HG03571 (cell line): ENCODE data around the gene ALOX12.
"Not testable (repeated sequence)": the region's sequence is repeated elsewhere in the genome, so short reads cannot be mapped to it uniquely, and the experiment has no call there.

Experiments used
- ATAC-seq: cut with Tn5 transposase; IDR thresholded peaks from one replicate; pipeline ENCODE4 v1.9.1; 2021; ENCODE audit not compliant: unreplicated experiment

The ALOX12 gene

GRCh38 chr17:7043182-7043496, 47.3 kb downstream of the ALOX12 start:
- no peak for ATAC-seq

GRCh38 chr17:7043497-7044198, 47.8 kb downstream of the ALOX12 start, which contains the start of gene SLC16A11:
Gene SLC16A11 (minus strand): TSS chr17:7044092. CDS start chr17:7043513, 579 bp downstream.
- ATAC-seq: no peak

DNA sequence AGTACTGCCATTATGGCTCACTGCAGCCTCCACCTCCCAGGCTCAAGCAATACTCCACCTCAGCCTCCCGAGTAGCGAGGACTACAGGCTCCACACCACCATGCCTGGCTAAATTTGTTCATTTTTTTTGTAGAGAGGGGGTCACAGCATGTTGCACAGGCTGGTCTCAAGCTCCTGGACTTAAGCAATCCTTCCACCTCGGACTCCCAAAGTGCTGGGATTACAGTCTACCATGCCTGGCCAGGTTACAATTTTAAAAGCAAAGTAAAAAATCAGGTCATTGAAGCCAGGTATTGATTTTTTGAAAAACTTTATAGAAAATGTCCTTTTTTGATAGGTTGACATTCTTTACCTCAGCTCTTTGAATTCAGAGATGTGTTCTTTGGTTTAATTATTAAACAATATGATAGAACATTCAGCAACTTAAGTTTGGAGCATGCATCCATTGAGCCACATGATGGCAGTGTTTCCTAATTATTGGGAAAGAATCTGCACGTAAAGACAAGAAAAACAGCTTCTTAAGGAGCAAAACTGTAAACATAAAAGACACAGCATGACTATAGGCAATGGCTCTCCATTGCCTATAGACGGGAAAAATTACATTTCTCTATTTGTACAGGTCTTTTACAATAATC, 49.8 kb downstream of the ALOX12 start:
- no peak for ATAC-seq

DNA sequence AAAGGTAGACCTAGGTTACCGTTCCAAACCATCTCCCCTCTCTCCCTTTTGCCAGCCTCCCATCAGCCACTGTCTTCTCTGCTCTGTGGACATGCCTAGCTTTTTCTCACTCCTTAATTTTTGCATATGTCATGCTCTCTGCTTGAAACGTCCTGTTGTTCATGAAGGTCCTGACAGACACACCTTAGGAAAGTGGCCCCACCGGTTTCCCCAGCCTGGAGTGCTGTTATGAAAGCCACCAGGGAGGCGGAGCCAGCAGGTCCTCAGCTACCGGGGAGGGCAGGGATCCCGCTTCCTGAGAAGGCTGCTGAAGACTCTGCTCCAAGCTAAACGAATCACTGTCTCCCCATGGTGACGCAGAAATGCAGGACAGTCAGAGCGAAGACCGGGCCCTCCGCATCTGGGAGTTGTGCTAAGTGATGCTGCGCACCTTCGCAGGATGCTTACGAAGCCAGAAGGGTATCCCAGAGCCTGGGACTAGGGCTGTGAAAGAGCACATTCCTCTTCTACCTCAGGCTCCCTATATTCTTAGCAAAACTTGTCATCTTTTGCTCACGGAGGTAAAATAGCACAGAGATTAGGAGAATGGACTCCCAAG, 50.4 kb downstream of the ALOX12 start:
- no peak for ATAC-seq

DNA sequence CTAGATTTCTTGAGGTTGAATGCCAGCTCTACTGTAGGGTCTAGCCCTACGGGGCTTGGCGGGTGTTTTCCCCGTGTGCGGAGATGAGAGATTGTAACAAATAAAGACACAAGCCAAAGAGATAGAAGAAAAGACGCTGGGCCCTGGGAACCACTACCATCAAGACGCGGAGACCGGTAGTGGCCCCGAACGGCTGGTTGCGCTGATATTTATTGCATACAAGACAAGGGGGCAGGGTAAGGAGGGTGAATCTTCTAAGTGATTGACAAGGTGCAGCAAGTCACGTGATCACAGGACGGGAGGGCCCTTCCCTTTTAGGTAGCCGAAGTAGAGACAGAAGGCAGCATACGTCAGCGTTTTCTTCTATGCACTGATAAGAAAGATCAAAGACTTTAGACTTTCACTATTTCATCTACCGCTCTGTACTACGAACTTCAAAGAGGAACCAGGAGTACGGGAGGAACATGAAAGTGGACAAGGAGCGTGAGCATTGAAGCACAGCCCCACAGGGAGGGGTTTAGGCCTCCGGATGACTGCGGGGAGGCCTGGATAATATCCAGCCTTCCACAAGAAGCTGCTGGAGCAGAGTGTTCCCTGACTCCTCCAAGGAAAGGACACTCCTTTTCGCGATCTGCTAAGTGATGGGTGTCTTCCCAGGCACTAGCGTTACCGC, 51.0 kb downstream of the ALOX12 start:
- ATAC-seq: not testable (repeated sequence)

DNA sequence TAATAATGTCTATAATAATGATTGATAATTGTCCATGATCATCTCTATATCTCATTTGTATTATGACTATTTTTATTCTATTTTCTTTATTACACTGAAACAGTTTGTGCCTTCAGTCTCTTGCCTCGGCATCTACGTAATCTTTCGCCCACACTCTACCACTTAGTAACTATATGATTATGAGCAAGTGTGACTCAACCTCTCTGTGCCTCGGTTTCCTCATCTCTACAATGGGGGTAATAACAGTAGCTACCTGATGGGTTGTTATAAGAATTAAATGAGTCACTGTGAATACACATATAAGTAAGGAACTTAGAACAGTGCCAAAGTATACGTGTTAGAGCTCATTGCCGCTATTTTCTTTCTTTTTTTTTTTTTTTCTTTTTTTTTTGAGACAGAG, 51.7 kb downstream of the ALOX12 start:
- no peak for ATAC-seq

DNA sequence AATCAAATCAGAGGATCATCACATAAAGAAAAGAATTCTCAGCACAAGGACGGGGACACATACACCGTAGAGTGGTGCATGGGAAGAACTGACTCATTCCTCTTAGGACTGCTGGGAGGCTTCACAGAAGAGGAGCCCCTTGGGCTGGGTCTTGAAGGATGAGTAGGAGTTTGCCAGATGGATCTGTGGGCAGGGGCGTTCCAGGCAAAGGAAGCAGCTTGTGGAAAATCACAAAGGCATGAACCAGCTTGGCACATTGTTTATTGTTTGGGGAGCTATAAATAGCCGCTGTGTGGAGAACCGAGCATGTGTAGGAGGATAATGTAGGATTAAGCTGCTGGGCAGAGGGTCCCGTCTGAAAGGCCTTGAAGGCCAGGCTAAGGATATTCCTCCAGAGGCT, 53.1 kb downstream of the ALOX12 start:
- no peak for ATAC-seq

DNA sequence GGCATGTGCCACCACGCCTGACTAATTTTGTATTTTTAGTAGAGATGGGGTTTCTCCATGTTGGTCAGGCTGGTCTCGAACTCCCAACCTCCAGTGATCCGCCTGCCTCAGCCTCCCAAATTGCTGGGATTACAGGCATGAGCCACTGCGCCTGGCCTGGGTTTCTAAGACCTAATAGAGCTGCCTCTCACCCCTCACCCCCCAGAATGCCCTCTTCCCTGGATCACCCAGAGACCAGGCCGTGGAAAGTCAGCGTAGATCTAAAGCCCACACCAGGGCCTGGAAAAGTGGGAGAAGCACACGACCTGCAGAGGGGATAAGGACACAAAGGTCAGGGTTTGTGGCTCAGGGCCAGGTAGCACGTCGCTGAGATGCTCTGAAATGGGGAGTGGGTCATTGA, 54.7 kb downstream of the ALOX12 start:
- not testable (repeated sequence) for ATAC-seq

DNA sequence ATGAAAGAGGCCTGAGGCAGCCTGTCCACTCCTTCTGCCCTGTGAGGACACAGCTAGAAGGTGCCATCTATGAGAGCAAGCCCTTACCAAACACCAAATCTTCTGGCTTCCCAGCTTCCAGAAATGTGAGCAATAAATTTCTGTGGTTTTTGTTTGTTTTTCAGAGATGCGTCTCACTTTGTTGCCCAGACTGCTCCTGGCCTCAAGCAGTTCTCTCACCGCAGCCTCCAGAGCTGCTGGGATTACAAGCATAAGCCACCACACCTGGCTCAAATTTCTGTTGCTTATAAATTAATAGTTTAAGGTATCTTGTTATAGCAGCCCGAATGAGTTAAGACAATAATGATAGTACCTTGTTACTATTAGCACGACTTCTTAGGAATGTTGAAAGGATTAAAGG, 60.5 kb downstream of the ALOX12 start:
- ATAC-seq: no peak

GRCh38 chr17:7058831-7059447, 63.1 kb downstream of the ALOX12 start:
- ATAC-seq: no peak
